GM10248 (cell line): ENCODE data around the gene KRTAP10-7.
A peak's percentile ranks its signal among the peaks of the same experiment; 100 is the strongest.
"Not testable (repeated sequence)": the region's sequence is repeated elsewhere in the genome, so short reads cannot be mapped to it uniquely, and the experiment has no call there.

Experiments
- CTCF ChIA-PET: fragments of 300-600 bp; sonication (Branson Sonifier 250); formaldehyde crosslinking; extraction: SDS; loops from one replicate; lab custom pipeline; 2021; ENCODE audit warnings: antibody characterized with exemption; lab: Yijun Ruan, JAX
- POLR2A ChIA-PET: fragments of 350-650 bp; sonication (Branson Sonifier 250); formaldehyde crosslinking; extraction: SDS; loops from one replicate; lab custom pipeline; 2020; ENCODE audit warnings: antibody characterized with exemption; lab: Yijun Ruan, JAX
- DNase-seq: peaks from one replicate; pipeline ENCODE4 v3.0.0; 2012; ENCODE audit errors: extremely low spot score
- TF ChIP-seq, protein P1 (sequence below): IDR thresholded peaks from 2 replicates; pipeline ENCODE4 v1.5.1; 2012; ENCODE audit warnings: mild to moderate bottlenecking, low read depth; ENCODE audit errors: extremely low read depth, missing control alignments, control extremely low read depth

Gene KRTAP10-7

DNA sequence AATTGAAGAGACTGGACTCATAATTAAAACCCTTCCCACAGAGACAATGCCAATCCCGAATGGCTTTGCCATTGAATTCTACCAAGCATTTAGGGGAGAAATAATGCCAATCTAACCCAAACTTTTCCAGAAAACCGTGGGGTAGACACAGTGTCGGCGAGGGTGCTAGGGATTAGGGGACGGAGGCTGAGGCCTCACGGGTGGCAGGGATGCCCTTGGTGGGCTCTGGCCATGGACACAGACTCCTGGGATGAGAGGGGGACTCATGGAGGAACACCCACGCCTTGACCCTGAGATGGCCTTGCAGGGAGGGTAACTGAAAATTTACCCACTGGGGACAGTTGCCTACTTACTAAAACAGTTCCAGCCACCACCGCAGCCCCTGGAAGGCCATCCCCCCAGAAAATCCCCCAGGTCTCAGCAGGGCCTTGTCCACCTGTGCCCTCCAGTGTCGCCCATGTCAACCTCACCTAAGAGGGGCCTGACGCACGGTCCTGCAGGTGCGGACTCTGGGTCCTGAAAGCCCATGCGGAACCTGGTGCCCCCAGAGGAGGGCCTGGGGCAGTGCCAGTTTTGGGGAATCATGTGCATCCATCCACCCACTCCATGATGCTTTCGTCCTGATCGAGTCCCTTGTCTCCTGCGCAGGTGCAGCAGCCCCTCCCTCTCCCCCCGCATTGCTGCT lies 21.9 kb upstream of the KRTAP10-7 start:
- ChIA-PET CTCF (no interaction called here), POLR2A (no interaction called here)
- DNase-seq = no peak
- TF ChIP-seq, protein P1, sequence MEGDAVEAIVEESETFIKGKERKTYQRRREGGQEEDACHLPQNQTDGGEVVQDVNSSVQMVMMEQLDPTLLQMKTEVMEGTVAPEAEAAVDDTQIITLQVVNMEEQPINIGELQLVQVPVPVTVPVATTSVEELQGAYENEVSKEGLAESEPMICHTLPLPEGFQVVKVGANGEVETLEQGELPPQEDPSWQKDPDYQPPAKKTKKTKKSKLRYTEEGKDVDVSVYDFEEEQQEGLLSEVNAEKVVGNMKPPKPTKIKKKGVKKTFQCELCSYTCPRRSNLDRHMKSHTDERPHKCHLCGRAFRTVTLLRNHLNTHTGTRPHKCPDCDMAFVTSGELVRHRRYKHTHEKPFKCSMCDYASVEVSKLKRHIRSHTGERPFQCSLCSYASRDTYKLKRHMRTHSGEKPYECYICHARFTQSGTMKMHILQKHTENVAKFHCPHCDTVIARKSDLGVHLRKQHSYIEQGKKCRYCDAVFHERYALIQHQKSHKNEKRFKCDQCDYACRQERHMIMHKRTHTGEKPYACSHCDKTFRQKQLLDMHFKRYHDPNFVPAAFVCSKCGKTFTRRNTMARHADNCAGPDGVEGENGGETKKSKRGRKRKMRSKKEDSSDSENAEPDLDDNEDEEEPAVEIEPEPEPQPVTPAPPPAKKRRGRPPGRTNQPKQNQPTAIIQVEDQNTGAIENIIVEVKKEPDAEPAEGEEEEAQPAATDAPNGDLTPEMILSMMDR = no peak

DNA sequence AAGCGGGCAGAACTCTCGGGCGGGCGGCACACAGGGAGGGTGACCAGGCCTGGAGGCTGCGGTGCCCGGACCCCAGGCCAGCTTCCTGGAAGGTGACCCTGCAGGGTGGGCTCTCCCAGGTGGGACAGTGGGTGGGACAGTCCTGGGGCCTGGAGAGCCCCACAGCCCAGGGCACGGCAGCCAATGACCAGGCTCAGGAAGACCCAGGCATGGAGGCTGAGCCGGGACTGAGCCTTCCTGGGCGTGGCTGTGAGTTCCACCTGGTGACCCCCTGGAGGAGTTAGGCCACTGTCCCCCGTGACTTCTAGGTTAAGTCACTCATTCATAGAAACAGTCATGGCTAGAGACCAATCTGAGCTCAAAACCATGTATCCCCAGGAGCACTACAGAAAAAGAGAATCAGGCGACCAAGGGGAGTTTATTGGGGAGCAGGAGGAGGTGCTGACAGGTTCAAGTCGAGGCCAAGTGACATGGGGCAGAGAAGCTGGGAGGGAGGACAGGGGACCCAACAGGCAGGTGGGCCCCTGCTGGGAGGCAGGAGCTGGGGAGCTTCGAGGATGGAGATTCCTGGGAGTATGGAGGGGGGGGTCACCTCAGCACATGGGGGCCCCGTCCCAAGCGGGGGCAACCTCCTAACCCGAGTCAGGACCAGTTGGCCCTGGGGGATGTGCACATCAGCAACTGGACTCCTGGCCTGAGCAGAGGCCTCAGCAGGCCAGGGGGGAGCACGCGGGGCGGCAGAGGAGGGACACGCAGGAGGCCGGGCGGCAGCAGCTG lies 21.2 kb upstream of the KRTAP10-7 start:
- TF ChIP-seq, protein P1 = no peak
- ChIA-PET CTCF (no interaction called here), POLR2A (no interaction called here)
- DNase-seq = peak; percentile 10

DNA sequence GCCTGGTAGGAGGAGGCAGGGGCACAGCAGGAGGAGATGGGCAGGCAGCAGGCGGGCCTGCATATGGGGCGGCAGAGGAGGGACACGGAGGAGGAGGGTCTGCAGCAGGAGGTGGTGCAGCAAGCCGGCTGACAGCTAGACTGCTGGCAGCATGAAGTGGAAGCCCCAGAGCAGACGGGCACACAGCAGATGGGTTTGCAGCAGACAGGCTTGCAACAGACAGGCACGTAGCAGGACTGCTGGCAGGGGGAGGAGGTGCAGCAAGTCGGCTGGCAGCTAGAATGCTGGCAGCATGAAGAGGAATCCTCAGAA lies 20.6 kb upstream of the KRTAP10-7 start:
- ChIA-PET POLR2A (no interaction called here), CTCF (no interaction called here)
- TF ChIP-seq, protein P1 = no peak
- DNase-seq = no peak

DNA sequence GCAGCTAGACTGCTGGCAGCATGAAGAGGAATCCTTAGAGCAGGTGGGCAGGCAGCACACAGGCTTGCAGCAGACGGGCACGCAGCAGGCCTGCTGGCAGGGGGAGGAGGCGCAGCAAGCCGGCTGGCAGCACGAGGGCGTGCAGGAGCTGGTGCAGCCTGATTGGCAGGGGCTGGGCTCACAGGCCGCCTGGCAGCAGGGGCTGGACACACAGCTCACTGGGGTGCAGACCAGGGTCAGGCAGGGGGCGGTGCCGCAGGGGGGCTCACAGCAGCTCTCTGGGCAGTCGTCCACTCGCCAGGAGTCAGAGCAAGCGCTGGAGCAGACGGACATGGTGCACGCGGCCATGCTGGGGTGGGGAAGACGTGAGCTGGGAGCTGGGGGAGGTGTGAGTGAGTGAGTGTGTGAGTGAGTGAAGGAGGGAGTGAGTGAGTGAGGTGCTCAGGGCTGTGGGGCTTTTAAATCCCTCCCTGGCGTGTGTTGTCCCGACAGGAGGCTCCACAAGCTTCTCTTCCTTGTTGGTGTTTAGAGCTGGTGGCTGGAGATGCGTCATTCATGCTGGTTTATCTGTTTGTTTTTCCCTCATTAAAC lies 20.1 kb upstream of the KRTAP10-7 start, which contains the start of gene KRTAP10-5:
TSS of gene KRTAP10-5 (minus strand) at position 374 of the 591 bp plus-strand sequence. CDS start at position 348, 26 bp downstream.
- POLR2A ChIA-PET, DNase-seq, CTCF ChIA-PET: not testable (repeated sequence)

- no peak for DNase-seq
- TF ChIP-seq, protein P1 = no peak
- ChIA-PET CTCF (no interaction called here), POLR2A (no interaction called here)
Observed at GRCh38 chr21:44581158-44581557, 19.2 kb upstream of the KRTAP10-7 start.

GRCh38 chr21:44582055-44582454 lies 18.3 kb upstream of the KRTAP10-7 start:
- POLR2A ChIA-PET = no interaction called here
- no peak for DNase-seq
- CTCF ChIA-PET = no interaction called here
- TF ChIP-seq, protein P1 = no peak
